GM23248 (cell line): ENCODE results near the gene LMNB1.

Source experiments
- EZH2 ChIP-seq: fragments of 200-600 bp; sonication (generic); IDR thresholded peaks from 2 replicates; pipeline ENCODE4 v1.6.1; 2018; ENCODE audit warnings: antibody characterized with exemption, mild to moderate bottlenecking; ENCODE audit not compliant: insufficient read depth, poor library complexity, severe bottlenecking
- EZH2phosphoT487 ChIP-seq: fragments of 200-600 bp; sonication (generic); IDR thresholded peaks from 2 replicates; pipeline ENCODE4 v1.6.1; 2018; ENCODE audit warnings: antibody characterized with exemption, moderate library complexity, mild to moderate bottlenecking, low read depth; ENCODE audit not compliant: insufficient read depth

DNA sequence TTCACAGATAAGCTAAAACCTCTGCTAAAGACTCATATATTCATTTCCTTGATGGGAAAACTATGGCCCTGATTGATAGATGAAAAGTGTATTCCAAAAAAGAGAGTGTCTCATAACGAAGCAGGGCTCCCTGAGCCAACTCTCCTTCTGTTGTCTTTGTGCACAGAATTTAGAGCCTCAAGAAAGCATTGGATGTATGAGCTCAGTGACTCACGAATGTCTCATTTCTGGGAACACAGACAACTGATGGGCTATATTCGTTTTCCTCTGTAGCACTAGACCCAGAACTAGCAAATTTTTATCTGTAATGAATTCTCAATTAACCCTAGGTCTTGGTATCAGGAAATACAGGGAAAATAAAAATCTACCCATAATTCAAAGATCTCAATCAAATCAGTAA lies 88.4 kb downstream of the LMNB1 start:
- no peak for TF ChIP-seq EZH2phosphoT487
- TF ChIP-seq EZH2: no peak
